Astrocyte (in vitro differentiated cells and primary cell): Measurements from ENCODE around the gene TNFSF10. TPM values are rescaled to one million over a fixed set of nuclear protein-coding genes. Genes with fewer than 3 reads are reported as not detected.
A peak's percentile ranks its signal among the peaks of the same experiment; 100 is the strongest.

Experiments used
- DNase-seq: peaks from one replicate; pipeline ENCODE4 v3.0.0-alpha.2; 2010; ENCODE audit warnings: low read depth
- FAIRE-seq: peaks from 2 replicates; lab custom pipeline; 2011; peaks lifted over from hg19 to GRCh38; lab: Jason Lieb, UNC
- H2AFZ ChIP-seq: 2 replicates; pipeline ENCODE4 v1.6.0; 2012; ENCODE audit warnings: low read depth, low read length, inconsistent platforms
- H3K27ac ChIP-seq: 2 replicates; pipeline ENCODE4 v1.5.1; 2011; ENCODE audit warnings: low read depth, low read length, inconsistent platforms
- H3K27me3 ChIP-seq: 2 replicates; pipeline ENCODE4 v1.6.0; 2011; ENCODE audit warnings: low read length, inconsistent platforms; ENCODE audit not compliant: insufficient read depth
- H3K36me3 ChIP-seq: 2 replicates; pipeline ENCODE4 v1.5.1; 2011; ENCODE audit warnings: low read length, inconsistent platforms; ENCODE audit not compliant: insufficient read depth
- H3K4me1 ChIP-seq: 2 replicates; pipeline ENCODE4 v1.5.1; 2011; ENCODE audit warnings: low read length, inconsistent platforms; ENCODE audit not compliant: insufficient read depth
- H3K4me2 ChIP-seq: 2 replicates; pipeline ENCODE4 v1.6.0; 2012; ENCODE audit warnings: low read length, inconsistent platforms
- H3K4me3 ChIP-seq: 2 replicates; pipeline ENCODE4 v1.5.1; 2011; ENCODE audit warnings: low read depth, mild to moderate bottlenecking, low read length, inconsistent platforms; ENCODE audit not compliant: insufficient read depth
- H3K79me2 ChIP-seq: 2 replicates; pipeline ENCODE4 v1.6.0; 2012; ENCODE audit warnings: mild to moderate bottlenecking, low read length, inconsistent platforms; ENCODE audit not compliant: insufficient read depth
- H3K9ac ChIP-seq: 2 replicates; pipeline ENCODE4 v1.6.0; 2012; ENCODE audit warnings: mild to moderate bottlenecking, low read length, inconsistent platforms
- H3K9me3 ChIP-seq: 2 replicates; pipeline ENCODE4 v1.5.1; 2012; ENCODE audit warnings: low read depth, mild to moderate bottlenecking, low read length, inconsistent platforms; ENCODE audit not compliant: insufficient read depth
- H4K20me1 ChIP-seq: 2 replicates; pipeline ENCODE4 v1.6.0; 2012; ENCODE audit warnings: low read length, inconsistent platforms; ENCODE audit not compliant: insufficient read depth
- H3K27ac Mint-ChIP-seq: one replicate; pipeline ENCODE4 v1.8.0; 2021; ENCODE audit warnings: mild to moderate bottlenecking, mixed read lengths; ENCODE audit not compliant: unreplicated experiment
- H3K27me3 Mint-ChIP-seq: one replicate; pipeline ENCODE4 v1.8.0; 2021; ENCODE audit warnings: low read depth, mixed read lengths; ENCODE audit not compliant: unreplicated experiment
- H3K36me3 Mint-ChIP-seq: one replicate; pipeline ENCODE4 v1.8.0; 2021; ENCODE audit warnings: low read depth, mixed read lengths; ENCODE audit not compliant: unreplicated experiment
- H3K4me1 Mint-ChIP-seq: one replicate; pipeline ENCODE4 v1.8.0; 2021; ENCODE audit warnings: low read depth, mixed read lengths; ENCODE audit not compliant: unreplicated experiment
- H3K4me3 Mint-ChIP-seq: one replicate; pipeline ENCODE4 v1.8.0; 2021; ENCODE audit warnings: mild to moderate bottlenecking, moderate library complexity, mixed read lengths; ENCODE audit not compliant: unreplicated experiment
- H3K9me3 Mint-ChIP-seq: one replicate; pipeline ENCODE4 v1.8.0; 2021; ENCODE audit warnings: mild to moderate bottlenecking, mixed read lengths; ENCODE audit not compliant: unreplicated experiment
- CTCF ChIP-seq: IDR thresholded peaks from 2 replicates; pipeline ENCODE4 v1.5.1; 2011; ENCODE audit warnings: low read depth, mild to moderate bottlenecking, inconsistent platforms, low read length, moderate library complexity; ENCODE audit not compliant: insufficient read depth
- EZH2 ChIP-seq: IDR thresholded peaks from 2 replicates; pipeline ENCODE4 v1.6.1; 2012; ENCODE audit warnings: mild to moderate bottlenecking, low read length, inconsistent platforms; ENCODE audit not compliant: insufficient read depth
- total RNA-seq: library from RNA; stranded (reverse); gene quantifications from 2 replicates; pipeline ENCODE4 v1.2.1, GENCODE V29; 2021

TNFSF10 gene
- total RNA-seq, 1 donor from 2014 or later, result 1.8 TPM

DNA sequence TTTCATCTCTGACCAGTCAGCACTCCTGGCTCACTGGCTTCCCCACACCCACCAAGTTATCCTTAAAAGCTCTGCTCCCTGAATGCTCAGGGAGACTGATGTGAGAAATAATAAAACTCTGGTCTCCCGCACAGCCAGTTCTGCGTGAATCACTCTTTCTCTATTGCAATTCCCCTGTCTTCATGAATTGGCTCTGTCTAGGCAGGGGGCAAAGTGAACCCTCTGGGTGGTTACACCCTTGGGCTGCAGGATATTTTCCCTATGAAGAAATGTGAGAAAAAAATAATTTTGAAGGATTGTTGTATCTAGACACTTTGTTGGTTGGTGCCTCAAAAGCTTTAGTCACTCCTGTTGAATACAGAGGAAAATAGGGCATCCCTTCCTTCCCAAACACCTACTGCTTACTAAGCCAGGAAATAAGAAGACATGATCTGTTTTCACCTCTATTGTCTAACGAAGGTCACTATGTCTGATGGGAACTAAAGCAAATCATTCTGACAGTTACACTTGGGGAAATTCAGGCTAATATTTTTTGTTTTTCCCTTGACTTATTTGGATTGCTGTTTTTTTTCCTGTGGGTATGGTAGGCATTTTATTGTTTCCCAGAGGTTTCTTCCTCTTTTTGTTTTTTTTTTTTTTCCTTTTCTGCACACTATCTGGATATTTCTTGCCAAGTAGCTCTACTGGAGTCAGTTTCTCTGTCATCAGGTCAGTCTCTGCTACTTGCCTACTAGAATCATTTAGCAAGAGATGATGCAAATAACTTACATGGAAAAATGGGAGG, 15.3 kb upstream of the TNFSF10 start:
- Histone ChIP-seq H3K4me3 (no peak overlapping the region), H3K4me2 (no peak overlapping the region), H3K4me1 (no peaks in the 10 kb centered on the region), H3K9me3 (no peaks in the 10 kb centered on the region), H3K79me2 (no peaks in the 10 kb centered on the region), H4K20me1 (no peaks in the 10 kb centered on the region), H3K36me3 (no peaks in the 10 kb centered on the region), H3K27ac (no peak overlapping the region), H3K27me3 (no peaks in the 10 kb centered on the region), H2AFZ (no peak overlapping the region), H3K9ac (no peak overlapping the region)
- Mint-ChIP-seq H3K9me3 (no peaks in the 10 kb centered on the region), H3K4me3 (no peak overlapping the region), H3K27ac (peak overlapping the region; percentile 13), H3K36me3 (no peaks in the 10 kb centered on the region), H3K27me3 (no peaks in the 10 kb centered on the region), H3K4me1 (peaks cover 23% of the 10 kb centered on the region)
- TF ChIP-seq EZH2 (no peak), CTCF (no peak)
- FAIRE-seq, result no peak
- DNase-seq, result no peak

DNA sequence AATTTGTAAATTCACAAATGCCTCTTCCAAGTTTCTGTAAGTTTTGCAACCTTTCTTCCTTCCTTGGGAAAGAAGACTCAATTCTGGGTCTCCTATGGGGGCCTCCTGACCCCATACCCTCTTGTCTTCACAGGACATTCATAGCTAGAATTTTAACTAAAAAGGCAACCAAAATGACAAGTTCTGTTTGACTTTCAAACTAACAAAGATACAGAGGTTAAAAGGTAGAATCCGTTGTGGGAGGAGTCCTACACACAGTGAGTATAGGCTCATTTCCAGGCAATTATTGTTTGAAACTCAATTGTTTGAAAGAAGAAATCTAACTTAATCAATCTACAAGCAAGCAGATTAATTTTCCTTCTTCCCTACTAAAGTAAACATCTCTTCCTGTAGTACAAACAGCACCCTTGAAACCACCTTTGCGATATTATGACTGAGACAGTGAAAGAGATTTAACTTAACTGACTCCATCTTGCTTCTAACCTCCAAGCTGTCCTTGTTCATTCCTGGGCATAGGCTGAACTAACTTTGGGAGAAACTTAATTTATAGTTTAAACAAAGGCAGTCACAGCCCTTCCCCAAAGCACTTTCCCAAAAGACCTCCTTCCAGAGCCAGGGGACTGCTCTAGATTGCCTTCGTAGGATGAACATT, 14.4 kb upstream of the TNFSF10 start:
- Mint-ChIP-seq H3K36me3 (no peaks in the 10 kb centered on the region), H3K27me3 (no peaks in the 10 kb centered on the region), H3K27ac (no peak overlapping the region), H3K4me1 (peaks cover 18% of the 10 kb centered on the region), H3K4me3 (no peak overlapping the region), H3K9me3 (no peaks in the 10 kb centered on the region)
- Histone ChIP-seq H3K27ac (no peak overlapping the region), H3K9ac (no peak overlapping the region), H3K4me2 (no peak overlapping the region), H3K4me3 (no peak overlapping the region), H3K4me1 (no peaks in the 10 kb centered on the region), H2AFZ (no peak overlapping the region), H3K36me3 (no peaks in the 10 kb centered on the region), H3K9me3 (no peaks in the 10 kb centered on the region), H3K79me2 (no peaks in the 10 kb centered on the region), H3K27me3 (no peaks in the 10 kb centered on the region), H4K20me1 (no peaks in the 10 kb centered on the region)
- DNase-seq, result no peak
- FAIRE-seq, result no peak
- TF ChIP-seq CTCF (no peak), EZH2 (no peak)

DNA sequence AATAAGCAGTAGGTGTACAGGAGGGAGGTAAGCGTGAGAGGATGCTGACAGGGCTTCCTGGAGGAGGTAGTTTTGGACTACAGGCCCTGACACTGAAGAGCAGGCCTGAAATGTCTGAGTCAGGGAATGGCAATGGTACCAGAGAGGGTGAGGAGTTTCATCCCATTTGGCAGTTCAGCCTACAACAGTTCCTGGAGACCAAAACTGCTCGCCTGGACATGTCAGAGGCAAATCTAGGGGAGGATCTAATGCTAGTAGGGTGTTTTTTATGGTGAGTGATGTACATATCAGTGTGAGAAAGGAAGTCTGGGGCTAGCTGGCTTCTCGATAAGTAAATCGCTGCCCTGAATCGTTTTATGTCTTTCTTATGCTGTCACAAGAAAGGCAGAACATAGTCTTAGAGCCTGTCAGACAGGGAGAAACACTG, 13.8 kb upstream of the TNFSF10 start:
- Histone ChIP-seq H3K36me3 (no peaks in the 10 kb centered on the region), H3K27me3 (no peaks in the 10 kb centered on the region), H3K27ac (no peak overlapping the region), H2AFZ (no peak overlapping the region), H3K4me3 (no peak overlapping the region), H3K9me3 (no peaks in the 10 kb centered on the region), H4K20me1 (no peaks in the 10 kb centered on the region), H3K9ac (no peak overlapping the region), H3K4me2 (no peak overlapping the region), H3K4me1 (no peaks in the 10 kb centered on the region), H3K79me2 (no peaks in the 10 kb centered on the region)
- Mint-ChIP-seq H3K4me3 (no peak overlapping the region), H3K9me3 (no peaks in the 10 kb centered on the region), H3K4me1 (peaks cover 18% of the 10 kb centered on the region), H3K27ac (no peak overlapping the region), H3K36me3 (no peaks in the 10 kb centered on the region), H3K27me3 (no peaks in the 10 kb centered on the region)
- DNase-seq, result no peak
- FAIRE-seq, result no peak
- TF ChIP-seq EZH2 (no peak), CTCF (no peak)
